Stimulated activated CD4-positive, alpha-beta T cell treated with anti-CD3 and anti-CD28 coated beads, Interleukin-1b, Interleukin-23, amount 100 ng/mL, for 24 hours (primary cell): Measurements from ENCODE around the gene KRTAP20-3.

Source experiments
- DNase-seq, 4 experiments: peaks; one replicate each; pipeline ENCODE4 v3.0.0-alpha.2; 2020; ENCODE audit warnings: low read depth in 4 of 4, low spot score in 1 of 4

The KRTAP20-3 gene

DNA sequence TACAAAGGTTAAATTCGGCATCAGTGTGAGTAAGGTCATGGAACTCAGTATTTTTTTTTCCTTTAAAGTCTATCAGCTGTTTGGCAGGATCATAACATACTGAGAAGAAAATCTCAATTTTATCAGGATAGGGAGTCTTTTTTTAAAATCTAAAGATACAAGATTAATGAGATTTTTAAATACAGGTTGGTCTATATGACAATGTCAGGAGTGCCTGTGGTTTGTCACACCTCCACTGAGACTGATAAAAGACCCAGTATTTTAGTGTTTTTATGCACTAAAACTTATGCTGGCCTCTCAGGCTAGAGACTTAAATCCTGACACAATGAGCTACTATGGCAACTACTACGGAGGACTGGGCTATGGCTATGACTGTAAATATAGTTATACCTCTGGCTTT is at the start of gene KRTAP20-3:
TSS of gene KRTAP20-3 (plus strand) at position 301 of the 400 bp plus-strand sequence.
- no peak for DNase-seq

GRCh38 chr21:30598802-30599201 is 43.9 kb upstream of the KRTAP20-3 start, which contains the start of gene KRTAP6-2:
KRTAP6-2 (minus strand) TSS chr21:30598902; CDS start chr21:30598874, 28 bp downstream.
- DNase-seq, result no peak

DNA sequence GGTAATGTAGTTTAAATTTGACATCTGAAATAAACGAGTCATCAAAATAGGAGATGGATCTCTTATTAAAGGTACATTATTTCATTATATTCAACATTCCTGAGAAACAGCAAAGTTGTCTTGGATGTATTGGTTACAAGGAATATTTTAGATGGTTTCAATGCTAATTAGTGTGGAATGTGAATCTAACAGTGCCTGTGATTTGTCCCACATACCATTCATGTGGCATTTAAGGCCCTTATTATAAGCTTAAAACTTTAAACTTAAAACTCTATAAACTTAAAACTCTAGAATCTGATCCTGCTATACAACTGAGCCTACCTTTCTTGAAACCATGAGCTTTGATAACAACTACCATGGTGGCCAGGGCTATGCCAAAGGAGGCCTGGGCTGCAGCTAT is 41.9 kb upstream of the KRTAP20-3 start, which contains the start of gene KRTAP22-1:
TSS of gene KRTAP22-1 (plus strand) at position 301 of the 400 bp plus-strand sequence.
- no peak for DNase-seq

- no peak for DNase-seq
Observed at GRCh38 chr21:30605968-30606367, 36.7 kb upstream of the KRTAP20-3 start.

- no peak for DNase-seq
Observed at GRCh38 chr21:30612132-30612531, 30.5 kb upstream of the KRTAP20-3 start.

DNA sequence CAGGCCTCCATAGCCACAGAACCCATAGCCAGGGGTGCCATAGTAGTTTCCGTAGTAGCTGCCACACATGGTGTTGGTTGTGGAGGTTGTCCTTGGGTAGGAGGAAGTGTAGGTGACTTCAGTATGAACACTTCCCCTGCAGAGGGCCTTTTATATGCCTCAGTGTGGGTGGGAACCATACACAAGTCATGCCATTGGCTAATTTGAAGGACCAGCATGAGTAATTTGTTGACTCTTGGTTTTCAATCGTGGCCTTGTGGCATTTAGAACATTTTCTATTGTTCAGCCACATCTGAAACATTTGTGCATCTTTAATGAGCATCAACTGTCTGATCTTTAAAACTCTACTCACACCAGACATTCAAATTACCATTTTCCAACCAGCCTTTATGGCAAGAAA is 28.8 kb upstream of the KRTAP20-3 start, which contains the start of gene KRTAP6-1:
TSS of gene KRTAP6-1 (minus strand) at position 95 of the 400 bp plus-strand sequence. CDS start at position 69, 26 bp downstream.
- no peak for DNase-seq

DNA sequence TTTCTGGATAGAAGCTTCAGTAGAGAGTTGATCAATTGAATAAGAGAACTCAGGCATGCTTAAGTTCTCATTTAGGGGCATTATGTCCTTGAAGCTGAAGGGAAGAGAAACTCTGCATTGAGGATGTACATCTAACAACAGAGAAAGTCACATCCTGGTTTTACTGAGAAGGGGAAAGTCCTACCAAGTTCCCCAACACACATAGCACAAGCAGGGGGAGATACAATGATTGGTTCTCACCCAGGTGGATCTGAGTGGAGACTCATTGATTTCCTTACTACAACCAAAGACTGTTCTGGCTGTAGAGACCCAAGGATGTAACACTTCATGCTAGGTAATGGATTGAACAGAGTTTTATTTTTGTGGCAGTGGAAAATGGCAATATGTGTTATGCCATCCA is 27.5 kb upstream of the KRTAP20-3 start:
- DNase-seq, result no peak

DNA sequence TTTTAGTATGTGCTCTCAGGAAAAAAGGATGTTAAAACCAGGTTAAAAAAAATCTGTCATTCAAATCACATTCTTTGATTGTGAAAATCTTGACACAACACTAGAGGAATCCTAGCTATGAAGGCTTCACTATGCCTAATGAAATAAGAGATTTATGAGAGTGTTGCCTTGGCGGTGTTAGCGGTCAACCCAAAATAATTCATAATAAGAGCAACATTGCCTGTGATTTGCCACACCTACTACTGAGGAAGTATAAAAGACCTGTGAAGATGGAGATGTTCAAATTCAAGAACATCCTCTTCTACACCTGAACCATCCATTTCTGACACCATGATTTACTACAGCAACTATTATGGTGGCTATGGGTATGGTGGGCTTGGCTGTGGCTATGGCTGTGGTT is 26.5 kb upstream of the KRTAP20-3 start, which contains the start of gene KRTAP20-1:
TSS of gene KRTAP20-1 (plus strand) at position 301 of the 400 bp plus-strand sequence. CDS start at position 331, 30 bp downstream.
- DNase-seq, result no peak

DNA sequence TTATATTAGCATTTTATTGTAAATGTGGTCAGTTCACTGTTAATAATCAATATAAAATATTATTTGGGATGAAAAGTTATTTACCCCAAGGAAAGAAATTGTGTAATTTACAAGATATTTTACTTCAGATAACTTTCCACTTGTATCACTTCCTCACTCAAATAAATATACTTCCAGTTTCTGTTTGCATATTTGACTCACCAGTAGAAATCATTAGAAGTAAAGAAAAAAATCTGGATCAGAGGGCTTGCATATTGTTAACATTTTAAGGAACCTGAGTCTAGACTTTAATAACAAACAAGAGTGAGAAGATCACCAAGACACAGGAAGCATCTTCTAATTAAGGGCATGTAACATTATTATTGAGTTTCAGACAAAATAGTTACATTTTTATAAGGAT is 22.6 kb upstream of the KRTAP20-3 start:
- no peak for DNase-seq

DNA sequence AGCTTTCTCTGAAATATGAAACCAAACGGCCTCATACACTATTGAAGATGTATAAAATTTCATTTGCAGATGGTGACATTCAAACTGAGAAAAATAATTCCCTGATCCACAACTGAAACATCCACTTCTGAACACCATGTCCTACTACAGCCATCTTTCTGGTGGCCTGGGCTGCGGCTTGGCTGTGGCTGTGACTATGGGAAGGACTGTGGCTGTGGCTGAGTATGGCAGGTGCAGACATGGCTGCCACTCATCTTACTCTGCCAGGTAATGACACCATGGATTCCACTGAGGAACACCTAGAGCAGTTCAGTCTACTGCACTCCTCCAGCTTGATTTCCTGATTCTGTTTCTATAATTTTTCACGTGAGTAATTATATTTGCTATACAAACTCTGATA is 22.1 kb upstream of the KRTAP20-3 start, which contains the start of gene KRTAP20-4:
TSS of gene KRTAP20-4 (plus strand) at position 106 of the 400 bp plus-strand sequence.
- DNase-seq, result no peak

DNA sequence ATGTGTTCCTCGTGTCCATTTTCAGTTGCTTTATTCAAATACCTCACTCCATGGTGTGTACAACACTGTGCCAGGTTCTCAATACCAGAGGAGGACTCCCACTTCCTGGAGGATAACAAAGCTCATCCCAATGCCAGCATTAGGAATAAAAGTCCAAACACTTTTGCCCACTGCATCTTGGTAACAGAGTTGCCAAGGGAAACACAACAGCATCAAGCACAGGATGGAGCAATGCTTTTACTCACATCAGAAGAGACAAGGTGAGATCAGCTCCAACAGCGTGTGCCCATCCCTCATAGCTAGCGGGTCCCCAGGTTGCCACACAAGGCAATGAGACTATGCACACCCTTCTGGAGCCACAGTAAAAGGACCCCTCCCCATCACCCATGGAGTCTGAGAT is 19.3 kb upstream of the KRTAP20-3 start:
- DNase-seq, result no peak

- DNase-seq, result no peak
Observed at GRCh38 chr21:30625449-30626165, 17.1 kb upstream of the KRTAP20-3 start.

- DNase-seq, result no peak
Observed at GRCh38 chr21:30628109-30628508, 14.6 kb upstream of the KRTAP20-3 start.

GRCh38 chr21:30629200-30629599 is 13.5 kb upstream of the KRTAP20-3 start:
- DNase-seq, result no peak

GRCh38 chr21:30634906-30635305 is 7.8 kb upstream of the KRTAP20-3 start, which contains the start of gene KRTAP20-2:
KRTAP20-2 (plus strand) TSS chr21:30635206; CDS start chr21:30635264, 58 bp downstream.
- DNase-seq, result no peak

- DNase-seq, result no peak
Observed at GRCh38 chr21:30638686-30639085, 4.0 kb upstream of the KRTAP20-3 start.

DNA sequence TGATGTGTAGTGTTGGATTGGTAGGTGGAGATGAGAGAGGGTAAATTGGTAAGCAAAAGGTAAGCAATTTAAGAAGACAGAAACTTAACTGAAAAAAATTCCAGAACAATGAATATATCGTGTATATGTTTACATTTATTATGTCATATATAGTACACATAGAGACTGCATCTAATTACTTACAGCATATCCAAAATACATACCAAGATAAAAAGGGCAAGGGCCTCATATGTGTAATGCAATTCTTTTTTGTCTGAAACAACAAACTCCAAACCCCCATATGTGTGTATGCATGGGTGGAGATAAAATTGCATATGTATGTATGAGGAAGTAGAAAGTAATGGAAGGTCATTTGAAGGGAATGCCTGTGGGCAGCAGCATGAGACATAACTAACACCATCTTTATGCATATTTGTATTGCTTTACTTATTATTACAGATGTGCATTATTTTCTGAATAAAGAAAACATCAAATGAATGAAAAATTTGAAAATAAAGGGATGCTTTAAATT is 4.3 kb downstream of the KRTAP20-3 start:
- no peak for DNase-seq

- DNase-seq, result no peak
Observed at GRCh38 chr21:30652891-30653290, 10.2 kb downstream of the KRTAP20-3 start.

GRCh38 chr21:30668776-30669175 is 26.1 kb downstream of the KRTAP20-3 start:
- no peak for DNase-seq

DNA sequence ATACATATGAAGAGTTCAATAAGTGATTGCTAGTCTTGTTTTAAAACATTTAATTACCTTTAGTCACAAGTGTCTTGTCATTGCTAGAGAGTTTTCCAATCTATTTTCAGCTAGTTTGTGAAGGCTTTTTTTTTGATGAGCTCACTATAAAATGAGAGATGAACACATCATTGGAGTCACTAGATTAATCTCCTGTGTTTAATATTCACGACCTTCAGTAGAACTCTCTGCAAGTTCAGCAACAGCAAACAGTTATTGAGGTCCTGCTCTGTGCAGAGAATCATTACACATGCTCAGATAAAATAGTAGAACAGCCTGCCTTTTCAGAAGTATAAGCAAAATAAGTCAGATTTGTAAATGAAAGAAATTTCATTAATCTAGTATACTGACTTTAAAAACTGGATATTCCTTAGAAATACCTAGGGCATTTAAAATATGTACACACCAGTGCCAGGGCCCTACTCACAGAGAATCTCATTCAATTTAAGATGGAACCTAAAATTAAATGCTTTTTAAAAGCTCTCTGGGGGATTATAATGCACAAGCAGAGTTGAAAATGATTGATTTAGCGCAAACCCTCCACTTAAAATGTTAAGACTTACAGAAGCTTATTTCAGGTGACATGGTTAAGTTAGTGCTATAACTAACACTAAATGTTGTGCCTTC is 30.5 kb downstream of the KRTAP20-3 start:
- DNase-seq, result no peak

- DNase-seq, result no peak
Observed at GRCh38 chr21:30674312-30674711, 31.6 kb downstream of the KRTAP20-3 start.

- DNase-seq, result no peak
Observed at GRCh38 chr21:30676737-30677136, 34.1 kb downstream of the KRTAP20-3 start.
